HG03520 (cell line): ENCODE data around the gene TEX2.
A peak's percentile ranks its signal among the peaks of the same experiment; 100 is the strongest.

Experiments used
- ATAC-seq: cut with Tn5 transposase; IDR thresholded peaks from one replicate; pipeline ENCODE4 v1.9.1; 2021; ENCODE audit warnings: mild to moderate bottlenecking, moderate library complexity; ENCODE audit not compliant: unreplicated experiment

The TEX2 gene

GRCh38 chr17:64148699-64149098 is 114.4 kb downstream of the TEX2 start:
- ATAC-seq = no peak

DNA sequence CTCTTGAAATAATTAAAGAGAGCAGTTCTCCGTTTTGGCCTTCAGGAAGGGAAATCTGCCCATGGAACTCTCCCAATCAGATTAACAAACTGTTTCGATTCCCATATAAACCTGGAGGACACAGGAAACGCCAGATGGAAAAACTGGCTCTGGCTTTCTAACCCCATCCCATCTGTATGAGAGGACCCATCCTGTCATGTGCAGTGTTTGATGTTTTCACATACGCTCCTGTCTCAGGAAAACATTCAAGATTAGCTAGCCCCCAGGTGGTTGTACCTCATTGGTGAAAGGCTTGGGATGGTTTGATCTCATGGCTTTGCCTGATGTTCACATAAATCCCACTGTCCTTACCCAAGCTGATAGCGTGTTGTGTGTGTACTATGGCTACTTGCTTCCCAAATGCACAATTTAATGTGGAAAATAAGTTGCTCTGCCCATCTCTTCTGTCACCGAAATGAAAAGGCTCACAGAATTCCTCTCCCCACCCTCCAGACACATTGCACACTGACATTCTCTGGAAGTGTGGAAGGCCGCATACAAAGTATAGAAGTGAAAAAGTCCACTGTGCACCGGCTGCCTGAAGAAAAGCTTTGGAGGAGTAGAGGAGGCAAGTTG is 114.9 kb downstream of the TEX2 start:
- no peak for ATAC-seq

GRCh38 chr17:64147110-64148016 is 115.7 kb downstream of the TEX2 start:
- no peak for ATAC-seq

DNA sequence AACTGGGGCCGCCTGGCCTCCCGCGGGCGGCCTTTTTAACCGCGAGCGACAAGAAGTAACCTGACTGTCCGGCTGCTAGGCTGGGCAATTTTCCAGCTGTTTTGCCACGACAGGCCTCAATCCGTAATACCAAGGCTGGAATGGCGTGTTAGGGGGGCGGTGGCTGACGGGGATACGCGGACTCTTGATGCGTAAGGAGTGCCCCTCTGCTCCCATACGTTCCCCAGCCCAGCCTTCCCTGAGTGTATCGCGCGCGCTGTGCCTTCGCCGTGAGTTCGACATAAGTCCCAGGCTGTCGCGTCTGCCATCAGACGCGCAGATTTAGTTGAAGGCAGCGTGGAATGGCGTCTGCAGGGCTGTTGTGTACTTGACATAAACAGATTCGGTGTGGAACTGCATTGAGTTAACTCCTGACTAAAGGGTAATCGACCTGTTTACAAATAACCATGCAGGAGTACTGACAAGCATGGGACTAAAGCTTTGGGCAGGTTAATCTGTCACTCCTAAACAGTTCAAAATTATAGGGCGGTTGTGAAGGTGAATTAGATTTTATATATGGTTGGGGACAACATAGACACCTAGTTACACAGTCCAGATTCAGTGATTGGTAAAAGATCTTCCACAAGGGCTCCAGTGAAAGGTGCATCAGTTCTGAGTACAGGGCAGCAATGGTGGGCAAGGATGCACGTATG is 116.5 kb downstream of the TEX2 start:
- no peak for ATAC-seq

DNA sequence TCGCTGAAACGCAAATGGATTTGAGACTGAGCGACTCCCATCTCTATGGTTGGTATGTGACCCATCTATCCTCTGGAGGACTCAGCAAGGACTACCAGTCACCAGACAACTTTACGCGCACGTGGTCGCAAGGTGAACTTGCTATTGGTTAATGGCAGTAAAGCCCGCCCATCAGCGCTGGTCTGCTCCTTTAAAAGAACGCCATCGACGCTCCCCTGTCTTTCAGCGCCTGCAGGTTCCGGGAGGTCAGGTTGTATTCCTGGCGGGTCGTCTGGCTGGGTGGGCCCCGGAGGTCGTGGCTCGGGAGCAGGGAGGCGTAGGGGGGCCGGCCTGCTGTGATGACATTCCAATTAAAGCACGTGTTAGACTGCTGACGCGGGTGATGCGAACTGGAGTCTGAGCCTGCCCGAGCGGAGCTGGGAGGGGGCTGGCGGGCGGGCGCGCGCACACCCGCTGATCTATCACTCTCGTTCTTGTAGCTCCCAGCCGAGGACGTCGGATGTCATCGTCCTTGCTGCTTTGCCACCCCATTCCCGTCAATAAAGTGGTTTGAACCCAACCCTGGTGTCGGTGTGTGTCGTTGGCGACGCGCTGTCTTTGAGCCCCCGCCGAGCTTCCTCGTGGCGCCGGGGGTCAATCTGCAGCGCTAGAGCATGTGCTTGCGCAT is 117.2 kb downstream of the TEX2 start:
- peak; percentile 91 for ATAC-seq

GRCh38 chr17:64145375-64145750 is 117.7 kb downstream of the TEX2 start:
- peak; percentile 14 for ATAC-seq

- no peak for ATAC-seq
Observed at GRCh38 chr17:64139542-64139941, 123.5 kb downstream of the TEX2 start.

DNA sequence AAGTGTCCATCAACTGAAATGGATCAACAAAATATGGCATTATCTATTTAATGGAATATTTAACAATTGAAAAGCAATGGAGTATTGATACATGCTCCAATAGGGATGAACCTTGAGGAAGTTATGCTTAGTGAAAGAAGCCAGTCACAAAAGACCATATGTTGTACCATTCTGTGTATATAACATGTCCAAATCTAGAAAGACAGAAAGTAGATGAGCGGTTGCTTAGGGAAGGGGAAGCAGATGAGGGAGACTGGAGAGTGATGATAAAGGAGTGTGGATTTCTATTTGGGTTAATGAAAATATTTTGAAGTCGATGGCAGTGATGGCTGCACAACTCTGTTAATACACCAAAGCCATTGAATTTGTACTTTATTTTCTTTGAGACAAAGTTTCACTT is 124.6 kb downstream of the TEX2 start:
- ATAC-seq = no peak

DNA sequence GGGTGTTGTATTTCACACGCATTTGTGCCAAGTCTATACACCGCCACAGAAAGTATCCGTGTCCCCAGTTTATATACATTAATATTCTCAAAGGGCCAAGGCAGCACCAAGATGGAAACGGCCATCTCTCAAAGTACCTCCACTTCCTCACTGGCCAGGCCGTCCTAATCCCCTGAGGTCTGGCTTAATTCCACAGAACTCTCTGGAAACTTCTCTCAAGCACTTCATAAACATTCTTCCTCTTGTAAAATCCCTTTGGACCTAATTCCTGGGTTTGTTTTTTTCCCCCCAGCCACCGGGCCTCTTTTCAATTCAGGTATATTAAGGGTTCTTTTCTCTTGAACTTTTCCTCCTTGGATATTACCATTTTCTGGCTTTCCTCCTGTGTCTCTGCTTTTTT is 128.1 kb downstream of the TEX2 start:
- no peak for ATAC-seq

- no peak for ATAC-seq
Observed at GRCh38 chr17:64134216-64134970, 128.7 kb downstream of the TEX2 start.

GRCh38 chr17:64133546-64134215 is 129.4 kb downstream of the TEX2 start:
- no peak for ATAC-seq

DNA sequence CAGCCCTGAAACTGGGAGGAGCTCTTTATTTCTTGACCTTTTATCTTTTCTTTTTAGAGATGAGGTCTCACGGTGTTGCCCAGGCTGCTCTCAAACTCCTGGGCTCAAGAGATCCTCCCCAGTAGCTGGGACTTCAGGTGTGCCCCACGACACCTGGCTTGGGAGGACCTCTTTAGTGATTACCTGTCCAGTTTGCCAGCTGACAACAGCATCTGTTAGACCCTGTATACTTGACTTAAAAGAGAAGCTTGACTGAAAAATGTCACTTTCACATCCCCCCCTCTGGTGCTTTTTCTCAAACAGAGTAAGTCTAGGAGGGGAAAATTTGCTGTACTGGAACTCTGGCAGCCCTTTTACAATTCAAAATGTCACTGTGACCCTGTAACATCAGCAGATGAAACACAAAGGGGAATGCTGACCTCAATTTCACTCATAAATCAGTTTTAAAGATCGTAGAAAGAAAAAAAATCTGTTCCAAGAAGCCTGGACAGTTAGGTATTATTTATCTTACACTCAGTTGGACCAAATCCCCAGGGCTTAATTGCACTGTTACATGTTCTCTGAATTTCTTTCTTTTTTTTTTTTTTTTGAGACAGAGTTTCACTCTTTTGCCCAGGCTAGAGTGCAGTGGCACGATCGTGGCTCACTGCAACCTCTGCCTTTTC is 131.3 kb downstream of the TEX2 start:
- ATAC-seq = no peak

DNA sequence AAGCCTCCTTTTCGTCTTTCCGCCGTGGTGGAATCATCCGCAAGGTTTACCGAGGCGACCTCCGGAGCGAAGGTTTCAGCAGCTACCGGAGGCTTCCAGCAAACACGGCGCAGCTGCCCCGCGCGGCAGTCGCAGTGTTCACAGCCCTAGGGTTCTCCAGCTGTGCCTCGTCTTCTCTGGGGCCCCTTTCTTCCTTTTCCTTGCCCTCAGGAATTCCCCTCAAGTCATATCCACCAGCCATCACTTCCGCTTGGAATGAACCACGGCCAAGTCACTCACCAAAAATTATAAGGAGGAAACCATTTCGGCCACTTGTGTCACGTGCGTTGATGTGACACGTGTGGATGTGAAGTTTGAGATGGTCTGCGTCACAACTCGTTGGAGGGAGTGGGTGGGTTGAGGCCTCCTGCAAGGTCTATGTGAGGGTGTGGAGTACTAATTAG is 132.5 kb downstream of the TEX2 start:
- ATAC-seq = peak; percentile 13

GRCh38 chr17:64129765-64130558 is 133.1 kb downstream of the TEX2 start, which contains the start of gene ERN1:
TSS of gene ERN1 (minus strand) at chr17:64130144. CDS start at chr17:64130029, 115 bp downstream.
- ATAC-seq = peak; percentile 73

DNA sequence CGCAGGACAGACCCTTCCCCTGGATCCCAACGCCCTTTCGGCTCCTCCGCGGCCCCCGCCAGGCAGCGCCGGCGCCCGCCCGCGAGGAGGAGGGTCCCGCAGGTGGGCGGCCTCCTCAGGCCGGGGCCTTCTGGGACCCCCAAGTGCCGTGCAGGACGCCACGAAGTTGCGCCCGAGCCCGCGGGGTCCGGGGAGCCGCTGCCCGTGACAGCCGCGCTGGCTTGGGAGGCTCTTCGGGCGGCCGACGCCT is 133.6 kb downstream of the TEX2 start:
- ATAC-seq = no peak

- no peak for ATAC-seq
Observed at GRCh38 chr17:64128787-64129514, 134.1 kb downstream of the TEX2 start.

DNA sequence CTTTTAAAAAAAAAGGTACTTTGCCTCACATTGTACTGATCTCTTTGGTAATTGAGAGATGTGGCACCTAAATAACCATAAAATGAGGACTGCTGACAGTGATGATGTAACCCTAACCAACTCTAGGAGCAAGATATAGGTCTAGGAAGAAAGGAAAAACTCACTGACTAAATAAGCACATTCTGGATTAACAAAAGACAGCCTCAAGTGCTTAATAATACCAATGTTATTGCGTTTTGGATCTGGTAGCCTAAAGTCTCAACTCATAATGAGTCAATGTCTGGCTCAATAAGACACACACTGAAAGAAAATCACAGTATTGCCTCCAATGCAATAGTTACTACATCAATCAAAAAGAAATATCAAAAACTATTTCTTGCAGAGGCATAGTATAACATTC is 136.1 kb downstream of the TEX2 start:
- no peak for ATAC-seq

- no peak for ATAC-seq
Observed at GRCh38 chr17:64125937-64126336, 137.1 kb downstream of the TEX2 start.
